ENCODE measurements around the gene GCC1.
A peak's percentile ranks its signal among the peaks of the same experiment; 100 is the strongest.

The GCC1 gene

GRCh38 chr7:127585044-127585953, at the start of gene GCC1:
Gene GCC1, minus strand, starts transcription at chr7:127585596. Its CDS starts 414 bp downstream, at chr7:127585182.
- peak; percentile 89 for DNase-seq

- DNase-seq = no peak
Observed at GRCh38 chr7:127632276-127632910, 47.0 kb upstream of the GCC1 start.

GRCh38 chr7:127629268-127629854, 44.0 kb upstream of the GCC1 start:
- peak; percentile 6 for DNase-seq

GRCh38 chr7:127628445-127628844, 43.0 kb upstream of the GCC1 start:
- DNase-seq = no peak

- no peak for DNase-seq
Observed at GRCh38 chr7:127625331-127625730, 39.9 kb upstream of the GCC1 start.

- DNase-seq = no peak
Observed at GRCh38 chr7:127620406-127621233, 35.2 kb upstream of the GCC1 start.

GRCh38 chr7:127619681-127620405, 34.4 kb upstream of the GCC1 start:
- no peak for DNase-seq

- DNase-seq = no peak
Observed at GRCh38 chr7:127618775-127619174, 33.4 kb upstream of the GCC1 start.

- no peak for DNase-seq
Observed at GRCh38 chr7:127618042-127618441, 32.6 kb upstream of the GCC1 start, which contains the start of gene PAX4. Gene PAX4, minus strand, starts transcription at chr7:127618142. Its CDS starts 2,214 bp downstream, at chr7:127615928.

GRCh38 chr7:127616724-127617123, 31.3 kb upstream of the GCC1 start:
- DNase-seq = no peak

- DNase-seq = no peak
Observed at GRCh38 chr7:127612263-127612662, 26.9 kb upstream of the GCC1 start.

GRCh38 chr7:127609297-127609696, 23.9 kb upstream of the GCC1 start:
- no peak for DNase-seq

- no peak for DNase-seq
Observed at GRCh38 chr7:127608446-127608845, 23.1 kb upstream of the GCC1 start.

- no peak for DNase-seq
Observed at GRCh38 chr7:127600885-127601284, 15.5 kb upstream of the GCC1 start.

GRCh38 chr7:127598318-127598717, 12.9 kb upstream of the GCC1 start:
- DNase-seq = no peak

- DNase-seq = no peak
Observed at GRCh38 chr7:127595737-127596136, 10.3 kb upstream of the GCC1 start.

GRCh38 chr7:127594490-127594889, 9.1 kb upstream of the GCC1 start:
- no peak for DNase-seq

- no peak for DNase-seq
Observed at GRCh38 chr7:127592550-127592949, 7.2 kb upstream of the GCC1 start.

GRCh38 chr7:127591591-127591990, 6.2 kb upstream of the GCC1 start:
- no peak for DNase-seq

GRCh38 chr7:127591189-127591588, 5.8 kb upstream of the GCC1 start:
- no peak for DNase-seq

- no peak for DNase-seq
Observed at GRCh38 chr7:127589896-127590295, 4.5 kb upstream of the GCC1 start.

Measured in CD4-positive, alpha-beta T cell treated with Interleukin-4 for 4 hours (primary cell).